VCaP (cell line): ENCODE data around the gene EFCAB6.

Experiments
- H3K27ac ChIP-seq: fragments of 450-650 bp; 2 replicates; pipeline ENCODE4 v1.5.1; 2017
- TF ChIP-seq, protein P1 (sequence below): fragments of 450-650 bp; conservative IDR thresholded peaks from 2 replicates; pipeline ENCODE4 v1.5.1; 2017; ENCODE audit warnings: mild to moderate bottlenecking, moderate library complexity

EFCAB6 gene

DNA sequence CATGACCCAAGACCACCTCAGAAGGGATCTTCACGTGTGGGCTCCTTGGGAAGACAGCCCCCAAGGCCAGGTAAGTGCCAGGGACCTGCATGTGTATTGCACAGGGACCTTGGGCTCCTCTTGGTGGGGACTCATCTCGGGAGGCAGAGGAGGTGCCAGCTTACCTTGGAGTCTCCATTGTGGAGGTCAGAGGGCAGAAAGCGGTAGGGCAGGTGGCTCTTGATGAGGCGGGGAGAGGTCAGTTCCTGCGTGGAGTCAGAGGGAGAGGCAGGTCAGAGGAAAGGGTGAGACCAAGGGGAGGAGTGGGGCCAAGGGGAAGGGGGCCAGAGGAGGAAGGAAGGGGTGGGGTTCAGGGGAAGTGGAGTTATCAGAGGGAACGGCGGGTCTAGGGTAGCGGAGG lies 27.7 kb upstream of the EFCAB6 start:
- H3K27ac ChIP-seq = no peak overlapping the region
- TF ChIP-seq, protein P1, sequence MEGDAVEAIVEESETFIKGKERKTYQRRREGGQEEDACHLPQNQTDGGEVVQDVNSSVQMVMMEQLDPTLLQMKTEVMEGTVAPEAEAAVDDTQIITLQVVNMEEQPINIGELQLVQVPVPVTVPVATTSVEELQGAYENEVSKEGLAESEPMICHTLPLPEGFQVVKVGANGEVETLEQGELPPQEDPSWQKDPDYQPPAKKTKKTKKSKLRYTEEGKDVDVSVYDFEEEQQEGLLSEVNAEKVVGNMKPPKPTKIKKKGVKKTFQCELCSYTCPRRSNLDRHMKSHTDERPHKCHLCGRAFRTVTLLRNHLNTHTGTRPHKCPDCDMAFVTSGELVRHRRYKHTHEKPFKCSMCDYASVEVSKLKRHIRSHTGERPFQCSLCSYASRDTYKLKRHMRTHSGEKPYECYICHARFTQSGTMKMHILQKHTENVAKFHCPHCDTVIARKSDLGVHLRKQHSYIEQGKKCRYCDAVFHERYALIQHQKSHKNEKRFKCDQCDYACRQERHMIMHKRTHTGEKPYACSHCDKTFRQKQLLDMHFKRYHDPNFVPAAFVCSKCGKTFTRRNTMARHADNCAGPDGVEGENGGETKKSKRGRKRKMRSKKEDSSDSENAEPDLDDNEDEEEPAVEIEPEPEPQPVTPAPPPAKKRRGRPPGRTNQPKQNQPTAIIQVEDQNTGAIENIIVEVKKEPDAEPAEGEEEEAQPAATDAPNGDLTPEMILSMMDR = no peak

DNA sequence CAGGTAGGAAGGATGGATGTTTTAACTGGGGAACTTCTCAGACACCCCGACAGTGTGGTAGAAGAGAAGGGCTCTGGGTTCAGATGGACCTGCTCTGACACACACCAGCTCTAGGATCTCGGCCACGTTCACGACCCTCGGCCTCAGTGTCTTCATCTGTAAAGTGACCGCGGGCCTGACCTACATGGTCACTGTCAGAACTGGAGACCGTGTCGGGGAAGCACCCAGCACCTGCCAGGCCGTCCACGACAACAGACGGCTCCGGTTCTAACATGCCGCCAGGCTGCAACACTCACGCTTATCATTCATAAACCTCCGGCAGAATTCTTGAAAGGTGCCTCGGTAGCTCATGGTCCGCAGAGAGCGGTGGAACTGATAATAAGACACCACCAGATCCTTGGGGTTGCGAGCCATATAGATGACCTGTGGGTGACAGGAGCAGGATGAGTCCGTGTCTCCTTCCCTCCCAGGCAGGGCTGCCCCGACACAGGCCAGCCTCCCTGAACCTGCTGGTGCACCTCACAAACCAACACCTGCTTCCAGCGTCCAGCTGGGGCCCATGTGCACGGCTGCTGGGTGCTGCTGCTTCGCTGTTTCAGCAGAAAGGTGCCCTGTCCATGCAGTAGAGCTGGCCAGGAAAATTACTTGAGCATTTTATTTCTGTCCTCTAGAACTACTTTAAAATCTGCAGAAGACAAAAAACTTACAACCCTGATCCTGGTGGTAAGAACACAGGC lies 26.6 kb upstream of the EFCAB6 start:
- TF ChIP-seq, protein P1 = no peak
- no peak overlapping the region for H3K27ac ChIP-seq

DNA sequence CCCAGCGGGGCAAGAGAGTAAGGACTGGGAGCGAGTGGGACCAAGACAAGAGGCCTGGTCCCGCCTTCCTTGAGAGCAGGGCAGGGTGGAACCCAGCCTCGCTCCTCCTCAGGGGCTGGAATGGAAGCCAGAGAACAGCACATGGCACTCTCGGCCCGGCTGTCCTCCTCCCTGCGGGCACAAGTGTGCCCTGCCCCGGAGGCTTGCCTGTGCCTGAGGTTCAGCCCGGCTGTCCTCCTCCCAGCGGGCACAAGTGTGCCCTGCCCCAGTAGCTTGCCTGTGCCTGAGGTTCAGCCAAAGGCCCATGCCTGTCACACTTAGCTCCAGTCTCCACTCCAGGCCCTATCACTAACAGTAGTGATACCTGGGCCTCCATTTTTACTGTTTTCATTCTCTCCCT lies 26.1 kb upstream of the EFCAB6 start:
- H3K27ac ChIP-seq = no peak overlapping the region
- TF ChIP-seq, protein P1 = no peak

DNA sequence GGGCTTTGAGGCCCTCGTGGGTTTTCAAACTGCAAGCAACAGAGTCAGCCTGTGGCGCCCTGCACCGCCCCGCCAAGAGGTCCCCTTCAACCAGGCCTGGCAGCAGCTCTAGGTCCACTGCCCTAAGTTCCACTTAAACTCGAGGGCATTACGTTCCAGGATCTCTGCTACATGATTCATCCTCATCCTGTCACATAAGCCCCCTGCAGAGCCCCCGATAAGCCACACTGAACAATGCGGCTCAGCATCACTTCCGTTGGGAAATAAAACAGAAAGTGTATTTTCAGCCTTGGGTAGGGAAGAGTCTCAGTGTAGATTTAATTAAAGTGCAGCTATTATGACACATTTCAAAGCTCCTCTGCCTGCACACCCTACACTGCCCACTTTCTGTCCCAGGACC lies 25.6 kb upstream of the EFCAB6 start:
- TF ChIP-seq, protein P1 = no peak
- no peak overlapping the region for H3K27ac ChIP-seq

DNA sequence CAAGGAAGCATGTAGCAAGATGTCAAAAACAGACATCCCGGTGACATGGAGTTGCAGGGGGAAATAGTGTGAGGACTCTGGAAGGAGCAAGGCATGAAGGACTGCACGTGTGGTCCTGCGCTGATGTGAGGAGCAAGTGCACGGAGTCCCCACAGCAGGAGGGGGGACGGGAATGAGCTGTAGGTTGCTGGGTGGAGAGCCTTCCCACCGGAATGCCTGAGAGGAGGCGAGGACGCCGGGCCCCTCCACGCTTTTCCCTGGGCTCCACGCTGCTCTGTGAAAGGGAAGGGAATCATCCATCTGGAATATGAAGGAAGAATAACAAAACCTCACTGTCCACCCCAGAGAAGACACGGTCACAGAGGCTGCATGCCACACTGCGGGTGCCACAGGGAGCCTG lies 23.6 kb upstream of the EFCAB6 start:
- H3K27ac ChIP-seq = no peak overlapping the region
- TF ChIP-seq, protein P1 = no peak

DNA sequence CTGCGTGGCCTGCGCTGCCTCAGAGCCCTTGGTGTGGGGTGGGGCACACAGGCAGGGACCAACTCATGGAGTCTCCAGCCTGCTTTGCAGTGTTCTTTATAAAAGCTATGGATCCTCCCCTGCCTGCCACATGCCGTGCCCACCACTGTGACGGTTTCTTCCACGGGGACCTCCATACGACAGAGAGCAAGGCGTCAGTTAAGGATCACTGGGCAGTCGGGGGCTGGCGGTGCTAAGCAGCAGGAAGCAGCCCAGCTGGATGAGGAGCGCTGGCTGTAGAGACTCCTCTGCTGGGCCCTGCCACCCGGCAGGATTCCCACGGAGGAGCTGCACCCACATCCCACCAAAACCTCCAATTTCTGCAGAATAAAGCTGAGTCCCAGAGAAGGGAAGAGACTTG lies 23.1 kb upstream of the EFCAB6 start:
- H3K27ac ChIP-seq = no peak overlapping the region
- TF ChIP-seq, protein P1 = no peak

DNA sequence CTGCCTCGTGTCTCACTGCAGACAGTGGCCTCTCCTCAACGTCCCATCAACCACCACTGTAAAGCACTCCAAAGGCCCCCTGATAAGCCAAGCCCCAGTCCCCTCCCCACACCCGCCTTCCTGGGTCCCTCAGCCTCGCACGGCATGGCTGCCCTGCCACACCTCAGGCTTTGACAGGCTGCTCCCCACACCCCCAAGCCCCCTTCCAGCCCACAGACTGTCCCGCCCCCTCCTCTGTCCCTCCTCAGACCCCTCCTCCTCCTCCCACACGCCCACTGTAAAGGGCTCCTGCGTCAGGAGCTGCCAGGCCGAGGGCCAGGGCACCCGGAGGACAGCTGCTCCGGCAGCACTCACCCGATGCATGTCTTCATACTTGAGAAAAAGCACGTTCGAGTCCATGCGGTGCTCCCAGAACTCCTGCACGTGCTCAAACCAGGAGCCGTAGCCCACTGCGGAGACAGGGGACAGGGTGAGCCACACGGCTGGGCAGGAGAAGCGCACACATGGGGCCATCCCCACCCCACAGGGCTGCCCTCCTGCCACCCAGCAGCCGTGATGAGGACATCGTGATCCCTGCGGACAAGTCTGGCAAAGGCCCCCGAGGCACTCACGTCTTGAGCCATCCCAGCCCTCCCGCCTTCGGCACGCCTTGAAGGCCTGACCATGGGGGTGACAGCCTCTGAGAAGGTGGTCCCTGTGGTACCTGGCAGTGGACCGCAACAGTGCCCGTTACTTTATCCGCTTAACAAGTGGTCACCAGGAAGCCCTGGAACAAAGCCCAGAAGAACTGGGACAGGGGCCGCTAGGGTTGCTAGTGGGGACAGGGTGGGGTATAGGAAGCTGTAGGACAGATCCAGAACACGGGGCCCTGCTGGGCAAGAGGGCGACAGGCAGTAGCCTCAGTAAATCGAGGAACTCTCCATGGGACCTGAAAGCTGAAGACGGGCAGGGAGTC lies 21.5 kb upstream of the EFCAB6 start:
- TF ChIP-seq, protein P1 = no peak
- H3K27ac ChIP-seq = no peak overlapping the region
